Head of caudate nucleus (tissue), 42 donors: ENCODE data around the gene PTH2.
"Not testable (repeated sequence)": the region's sequence is repeated elsewhere in the genome, so short reads cannot be mapped to it uniquely, and the experiment has no call there.

ENCODE experiments used
- DNase-seq, 42 donors: peaks; one replicate each; pipeline versions ENCODE4 v3.0.0 to v3.0.0-alpha.2; 2020 to 2021; ENCODE audit warnings: mixed read lengths in 7 of 42
- intact Hi-C: fragments of 100-400 bp; cut with DNase I; formaldehyde crosslinking; loops from one replicate; pipeline ENCODE4 v1.15.0; 2022

Gene PTH2, protein sequence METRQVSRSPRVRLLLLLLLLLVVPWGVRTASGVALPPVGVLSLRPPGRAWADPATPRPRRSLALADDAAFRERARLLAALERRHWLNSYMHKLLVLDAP

DNA sequence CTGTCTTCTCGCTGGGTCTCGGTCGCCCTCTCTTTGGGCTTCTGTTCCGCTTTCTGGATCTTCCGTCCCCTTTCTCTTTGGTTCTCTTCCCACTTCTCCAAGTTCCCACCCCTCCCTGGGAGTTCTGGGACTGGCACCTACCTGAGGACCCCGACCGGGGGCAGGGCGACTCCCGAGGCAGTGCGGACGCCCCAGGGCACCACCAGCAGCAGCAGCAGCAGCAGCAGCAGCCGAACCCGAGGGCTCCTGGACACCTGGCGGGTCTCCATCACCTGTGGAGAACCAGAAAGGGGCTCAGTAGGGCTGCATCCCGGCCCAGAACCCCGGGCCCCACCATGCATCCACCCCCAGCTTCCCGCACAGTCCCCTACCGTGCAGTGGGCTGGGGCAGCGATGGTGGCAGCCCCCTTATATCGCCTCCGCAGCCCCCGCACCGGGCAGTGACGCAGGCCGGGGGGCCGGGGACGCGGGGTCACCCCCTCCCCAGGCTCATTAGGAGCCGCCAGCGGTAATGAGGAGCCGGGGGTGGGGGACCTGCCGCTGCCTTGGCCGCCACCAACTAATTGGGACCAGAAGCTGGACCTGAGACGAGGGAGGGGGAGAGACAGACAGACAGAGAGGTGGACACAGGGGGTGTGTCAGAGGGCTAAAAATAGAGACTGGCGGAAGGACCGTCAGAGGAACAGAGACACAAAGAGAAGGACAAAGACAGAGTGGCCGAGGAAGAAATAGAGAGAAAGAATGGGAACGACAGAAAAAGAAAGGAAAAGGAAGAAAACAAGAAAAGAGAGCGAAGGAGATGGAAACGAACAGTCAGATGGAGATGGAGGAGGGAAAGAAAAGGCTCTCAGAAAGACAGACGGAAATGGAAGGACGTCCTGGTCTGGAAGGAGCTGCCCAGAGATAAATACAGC lies at the start of gene PTH2:
Gene PTH2 (minus strand): TSS at position 371 of the 914 bp plus-strand sequence. CDS start 102 bp downstream, at position 269.
- no peak for DNase-seq
- intact Hi-C loops: no loop called here

DNA sequence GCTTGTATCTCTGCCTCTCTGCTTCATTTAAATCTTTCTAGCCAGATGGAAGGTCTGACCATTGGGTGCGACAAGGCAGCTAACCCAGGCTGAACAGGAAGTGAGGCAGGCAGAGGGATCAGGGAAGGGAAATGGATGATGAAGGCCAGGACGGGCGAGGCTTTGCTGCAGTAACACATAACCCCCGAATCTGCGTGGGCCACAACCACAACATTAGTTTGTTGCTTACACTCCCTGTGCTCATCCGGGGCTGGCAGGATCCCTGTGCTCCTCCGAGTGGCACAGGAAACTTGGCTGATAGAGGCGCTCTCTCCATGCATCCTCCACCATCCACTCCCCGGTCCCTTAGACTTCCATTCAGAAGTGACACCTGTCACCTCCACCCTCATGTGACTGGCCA lies 49.7 kb upstream of the PTH2 start:
- intact Hi-C loops: no loop called here
- DNase-seq: no peak

DNA sequence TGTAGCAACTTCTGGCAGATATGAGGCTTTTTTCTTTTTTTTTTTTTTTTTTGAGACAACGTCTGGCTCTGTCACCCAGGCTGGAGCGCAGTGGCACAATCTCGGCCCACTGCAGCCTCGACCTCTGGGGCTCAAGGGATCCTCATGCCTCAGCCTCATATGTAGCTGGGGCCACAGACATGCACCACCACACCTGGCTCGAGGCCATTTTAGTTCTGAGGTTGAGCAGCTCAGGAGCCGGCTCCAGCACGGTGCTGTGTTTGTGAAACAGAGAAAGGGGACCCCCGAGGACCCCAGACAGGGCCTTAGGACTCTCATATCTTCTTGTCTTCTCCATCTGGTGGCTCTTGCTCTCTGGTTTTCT lies 47.4 kb upstream of the PTH2 start:
- intact Hi-C loops: no loop called here
- no peak for DNase-seq

DNA sequence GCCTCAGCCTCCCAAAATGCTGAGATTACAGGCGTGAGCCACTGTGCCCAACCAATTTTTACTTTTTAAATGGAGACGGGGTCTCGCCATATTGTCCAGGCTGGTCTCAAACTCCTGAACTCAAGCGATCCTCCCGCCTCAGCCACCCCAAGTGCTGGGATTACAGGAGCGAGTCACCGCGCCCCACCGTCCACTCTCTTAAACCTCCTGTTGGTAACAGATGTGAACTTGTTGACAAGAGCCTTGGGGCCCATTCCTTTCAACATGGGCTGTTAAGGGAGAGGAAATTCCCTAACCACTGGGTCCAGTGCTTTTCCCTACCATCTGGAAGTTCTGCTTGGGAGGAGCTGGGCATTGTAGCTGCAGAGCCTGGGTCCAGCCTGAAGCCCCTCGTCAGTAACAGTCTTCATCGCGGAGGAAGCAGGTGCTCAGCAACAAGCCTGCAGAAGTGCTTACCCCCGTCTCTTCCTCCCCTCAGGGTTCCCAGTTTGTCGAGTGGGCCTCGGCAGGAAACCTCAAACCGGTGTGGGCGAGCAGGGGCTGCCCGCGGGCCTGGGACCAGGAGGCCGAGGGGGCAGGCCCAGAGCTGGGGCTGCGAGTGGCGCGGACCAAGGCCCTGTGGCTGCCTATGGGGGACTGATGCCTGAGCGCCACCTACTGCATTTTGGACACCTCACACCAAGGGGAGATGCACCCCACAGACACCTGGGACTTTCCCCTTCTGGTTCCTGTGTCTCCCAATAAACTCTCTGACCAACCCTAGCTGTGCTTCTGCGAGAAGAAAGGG lies 46.8 kb upstream of the PTH2 start:
- intact Hi-C loops: no loop called here
- DNase-seq: no peak

DNA sequence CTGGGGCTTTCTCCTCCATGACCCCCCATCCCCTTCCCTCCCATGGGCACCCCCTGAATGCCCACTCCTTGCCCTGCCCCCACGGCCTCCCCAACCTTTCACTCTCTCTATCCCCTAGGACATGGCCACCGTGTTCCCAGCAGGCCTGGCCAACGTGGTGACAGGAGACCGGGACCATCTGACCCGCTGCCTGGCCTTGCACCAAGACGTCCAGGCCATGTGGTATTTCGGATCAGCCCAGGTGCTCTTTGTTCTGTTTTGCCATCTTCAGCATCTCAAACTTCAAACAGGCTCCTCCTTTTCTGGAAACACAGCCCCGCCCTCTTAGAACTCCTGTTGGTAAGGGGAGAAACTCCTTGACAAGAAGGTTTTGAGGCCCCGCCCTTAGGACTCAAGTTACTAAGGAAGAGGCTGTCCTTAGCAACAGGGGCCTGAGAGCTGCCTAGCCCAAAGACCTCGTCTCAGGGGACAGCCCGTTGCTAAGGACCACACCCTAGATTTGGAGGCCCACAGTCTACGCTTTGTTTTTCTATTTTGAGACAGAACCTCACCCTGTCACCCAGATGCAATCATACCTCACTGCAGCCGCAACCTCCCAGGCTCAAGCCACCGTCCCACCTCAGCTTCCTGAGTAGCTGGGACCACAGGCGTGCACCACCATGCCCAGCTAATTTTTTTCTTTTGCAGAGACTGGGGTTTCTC lies 45.7 kb upstream of the PTH2 start:
- DNase-seq: peak in 1 of 42 donors; percentile 22
- intact Hi-C loops: no loop called here

DNA sequence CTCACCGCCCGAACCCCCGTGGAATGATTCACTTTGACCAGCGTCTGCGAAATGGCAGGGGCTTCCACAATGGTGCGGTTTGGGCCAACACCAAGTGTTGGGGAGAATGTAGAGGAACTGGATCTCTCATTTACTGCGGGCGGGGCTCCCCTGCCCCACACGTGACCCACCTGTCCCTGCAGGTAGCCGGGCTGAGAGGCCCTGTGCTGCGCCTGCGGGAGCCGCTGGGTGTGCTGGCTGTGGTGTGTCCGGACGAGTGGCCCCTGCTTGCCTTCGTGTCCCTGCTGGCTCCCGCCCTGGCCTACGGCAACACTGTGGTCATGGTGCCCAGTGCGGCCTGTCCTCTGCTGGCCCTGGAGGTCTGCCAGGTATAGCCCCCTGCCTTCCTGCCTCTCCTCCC lies 45.0 kb upstream of the PTH2 start:
- DNase-seq: no peak
- intact Hi-C loops: no loop called here

DNA sequence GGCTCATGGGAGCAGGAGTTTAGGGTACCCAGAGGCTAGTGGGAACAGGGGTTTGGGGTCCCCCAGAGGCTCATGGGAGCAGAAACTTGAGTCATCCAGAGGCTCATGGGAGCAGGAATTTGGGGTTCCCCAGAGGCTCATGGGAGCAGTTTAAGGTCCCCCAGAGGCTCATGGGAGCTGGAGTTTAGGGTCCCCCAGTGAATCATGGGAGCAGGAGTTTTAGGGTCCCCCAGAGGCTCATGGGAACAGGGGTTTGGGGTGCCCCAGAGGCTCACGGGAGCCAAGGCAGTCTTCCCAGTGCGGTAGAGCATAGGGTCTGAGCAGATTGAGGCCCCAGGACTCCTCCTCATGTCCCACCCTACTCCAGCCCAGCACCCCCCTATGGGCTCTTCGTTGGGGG lies 42.1 kb upstream of the PTH2 start:
- no peak for DNase-seq

DNA sequence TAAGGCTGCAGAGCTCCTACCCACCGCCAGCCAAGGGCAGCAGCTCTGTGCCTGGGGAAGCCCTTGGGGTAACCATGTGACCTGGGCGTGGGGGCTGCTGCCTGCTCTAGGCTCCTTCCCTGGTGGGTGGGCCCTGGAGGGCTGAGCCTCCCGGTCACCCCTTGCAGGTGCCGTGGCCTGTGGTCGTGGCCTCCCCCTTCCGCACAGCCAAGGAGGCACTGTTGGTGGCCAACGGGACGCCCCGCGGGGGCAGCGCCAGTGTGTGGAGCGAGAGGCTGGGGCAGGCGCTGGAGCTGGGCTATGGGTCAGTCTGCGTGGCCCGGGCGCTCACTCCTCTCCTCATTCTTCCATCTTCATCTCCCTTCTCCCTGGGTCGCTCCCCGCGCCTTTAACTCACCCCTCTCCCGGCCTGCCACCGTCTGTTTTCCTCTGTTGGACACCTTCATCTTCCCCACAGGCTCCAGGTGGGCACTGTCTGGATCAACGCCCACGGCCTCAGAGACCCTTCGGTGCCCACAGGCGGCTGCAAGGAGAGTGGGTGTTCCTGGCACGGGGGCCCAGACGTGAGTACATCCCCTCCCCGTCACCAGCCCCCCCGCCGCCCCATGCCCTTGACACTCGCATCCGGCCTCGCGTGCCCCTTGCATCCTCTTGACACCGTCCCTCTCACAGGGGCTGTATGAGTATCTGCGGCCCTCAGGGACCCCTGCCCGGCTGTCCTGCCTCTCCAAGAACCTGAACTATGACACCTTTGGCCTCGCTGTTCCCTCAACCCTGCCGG lies 40.9 kb upstream of the PTH2 start:
- intact Hi-C loops: no loop called here
- DNase-seq: no peak

More for the DNA sequence above, 42.1 kb upstream of the PTH2 start:
- intact Hi-C loops: no loop called here

DNA sequence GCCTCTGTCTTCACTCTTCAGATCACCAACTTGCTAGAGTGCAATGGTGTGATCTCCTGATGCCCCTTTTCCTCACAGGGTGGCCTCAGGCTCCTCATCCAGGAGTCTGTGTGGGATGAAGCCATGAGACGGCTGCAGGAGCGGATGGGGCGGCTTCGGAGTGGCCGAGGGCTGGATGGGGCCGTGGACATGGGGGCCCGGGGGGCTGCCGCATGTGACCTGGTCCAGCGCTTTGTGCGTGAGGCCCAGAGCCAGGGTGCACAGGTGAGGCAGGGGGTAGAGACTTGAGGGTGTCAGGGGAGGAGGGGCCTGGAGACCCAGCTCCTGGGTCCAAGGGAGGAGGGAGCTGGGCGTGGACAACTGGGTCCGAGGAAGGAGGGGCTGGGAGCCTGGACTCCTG lies 39.3 kb upstream of the PTH2 start:
- no peak for DNase-seq
- intact Hi-C loops: no loop called here

DNA sequence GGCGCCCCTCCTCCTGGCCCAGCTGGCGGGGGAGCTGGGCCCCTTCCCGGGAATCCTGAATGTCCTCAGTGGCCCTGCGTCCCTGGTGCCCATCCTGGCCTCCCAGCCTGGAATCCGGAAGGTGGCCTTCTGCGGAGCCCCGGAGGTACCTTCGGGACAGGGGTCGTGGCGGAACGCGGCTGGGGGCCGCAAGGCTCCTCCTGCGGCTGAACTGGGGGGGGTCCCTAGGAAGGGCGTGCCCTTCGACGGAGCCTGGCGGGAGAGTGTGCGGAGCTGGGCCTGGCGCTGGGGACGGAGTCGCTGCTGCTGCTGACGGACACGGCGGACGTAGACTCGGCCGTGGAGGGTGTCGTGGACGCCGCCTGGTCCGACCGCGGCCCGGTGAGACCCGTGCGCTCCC lies 38.4 kb upstream of the PTH2 start:
- intact Hi-C loops: no loop called here
- no peak for DNase-seq

DNA sequence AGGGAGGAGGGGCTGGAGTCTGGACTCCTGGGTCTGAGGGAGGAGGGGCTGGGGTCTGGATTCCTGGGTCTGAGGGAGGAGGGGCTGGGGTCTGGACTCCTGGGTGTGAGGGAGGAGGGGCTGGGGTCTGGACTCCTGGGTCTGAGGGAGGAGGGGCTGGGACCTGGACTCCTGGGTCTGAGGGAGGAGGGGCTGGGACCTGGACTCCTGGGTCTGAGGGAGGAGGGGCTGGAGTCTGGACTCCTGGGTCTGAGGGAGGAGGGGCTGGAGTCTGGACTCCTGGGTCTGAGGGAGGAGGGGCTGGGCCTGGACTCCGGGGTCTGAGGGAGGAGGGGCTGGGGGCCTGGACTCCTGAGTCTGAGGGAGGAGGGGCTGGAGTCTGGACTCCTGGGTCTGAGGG lies 37.9 kb upstream of the PTH2 start:
- intact Hi-C loops, DNase-seq: not testable (repeated sequence)

DNA sequence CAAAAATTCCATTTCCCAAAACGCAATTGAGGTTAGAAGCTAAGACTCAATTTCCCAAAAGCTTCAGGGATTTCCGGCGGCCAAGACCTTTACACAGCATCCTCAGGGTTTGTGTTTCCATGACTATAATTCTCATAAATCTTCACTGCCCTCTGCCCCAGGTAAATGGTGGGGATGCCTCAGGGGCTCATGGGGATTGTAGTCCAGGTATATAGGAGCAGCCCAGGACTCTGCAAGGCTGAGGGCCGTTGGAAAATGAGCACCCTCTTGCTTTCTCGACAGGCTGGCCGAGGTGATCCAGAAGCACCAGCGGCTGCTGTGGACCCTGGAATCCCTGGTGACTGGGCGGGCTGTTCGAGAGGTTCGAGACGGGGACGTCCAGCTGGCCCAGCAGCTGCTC lies 36.1 kb upstream of the PTH2 start:
- intact Hi-C loops: no loop called here
- no peak for DNase-seq

DNA sequence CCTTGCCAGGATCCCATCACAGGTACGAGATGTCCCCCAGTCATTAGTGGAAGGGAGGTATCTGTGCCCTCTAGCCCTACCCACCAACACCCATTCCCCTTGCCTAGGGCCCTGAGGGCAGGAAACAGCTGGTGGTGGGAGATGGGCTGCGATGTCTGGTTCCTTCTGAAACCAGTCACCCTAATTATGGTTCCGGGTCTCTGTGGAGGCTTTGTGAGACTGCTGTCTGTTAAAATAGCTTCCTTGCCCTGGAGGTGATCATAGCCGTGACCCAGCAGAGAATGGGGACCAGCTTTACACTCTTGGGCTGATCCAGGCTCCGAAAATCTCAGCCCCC lies 35.3 kb upstream of the PTH2 start:
- DNase-seq: no peak
- intact Hi-C loops: no loop called here

DNA sequence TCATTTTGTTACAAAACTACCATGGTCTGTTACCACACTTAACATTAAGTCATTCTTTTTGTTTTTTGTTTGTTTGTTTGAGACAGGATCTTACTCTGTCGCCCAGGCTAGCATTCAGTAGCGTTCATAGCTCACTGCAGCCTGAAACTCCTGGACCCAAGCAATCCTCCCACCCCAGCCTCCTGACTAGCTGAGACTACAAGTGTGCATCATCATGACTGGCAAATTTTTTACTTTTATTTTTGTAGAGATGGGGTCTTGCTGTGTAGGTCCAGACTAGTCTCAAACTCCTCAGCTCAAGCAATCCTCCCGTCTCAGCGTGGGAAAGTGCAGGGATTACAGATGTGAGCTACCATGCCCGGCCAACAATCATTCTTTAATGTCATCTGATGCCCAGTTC lies 33.1 kb upstream of the PTH2 start:
- intact Hi-C loops: no loop called here
- DNase-seq: no peak

DNA sequence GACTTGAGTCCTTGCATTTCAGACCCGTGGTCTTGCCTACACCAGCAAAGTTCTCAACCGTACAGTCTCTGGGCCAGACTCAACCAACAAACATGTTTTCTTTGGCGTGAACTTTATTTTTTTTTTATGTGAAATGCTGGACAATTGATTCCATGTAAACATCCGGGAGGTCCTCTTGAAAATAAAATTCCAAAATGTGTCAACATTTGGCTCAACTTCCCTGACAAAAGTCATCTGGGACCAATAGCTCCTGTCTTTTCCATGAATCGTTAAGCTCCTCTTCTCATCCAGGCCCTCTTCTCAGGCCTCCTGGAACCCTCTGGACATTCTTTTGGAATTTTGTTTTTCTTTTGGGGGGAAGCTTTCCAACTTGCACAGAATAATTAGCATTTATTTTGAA lies 32.5 kb upstream of the PTH2 start:
- intact Hi-C loops: no loop called here
- DNase-seq: no peak

DNA sequence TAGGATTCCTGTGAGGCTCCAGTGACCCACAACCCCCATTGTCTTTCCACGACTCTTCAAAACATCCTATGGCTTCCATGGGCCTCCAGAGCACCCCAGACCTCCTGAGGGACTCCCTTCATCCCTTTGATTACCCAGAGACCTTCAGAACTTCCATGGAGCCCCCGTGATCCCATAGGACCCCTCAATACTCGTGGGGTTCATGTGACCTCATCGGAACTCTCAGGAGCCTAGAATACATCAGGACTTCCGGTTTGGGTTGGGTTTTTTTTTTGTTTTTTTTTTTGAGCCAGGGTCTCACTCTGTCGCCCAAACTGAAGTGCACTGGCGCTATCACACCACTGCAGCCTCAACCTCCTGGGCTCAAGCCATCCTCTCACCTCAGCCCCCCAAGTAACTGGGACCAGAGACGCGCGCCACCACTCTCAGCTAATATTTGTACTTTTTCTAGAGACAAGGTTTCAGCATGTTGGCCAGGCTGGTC lies 30.6 kb upstream of the PTH2 start:
- intact Hi-C loops: no loop called here
- no peak for DNase-seq

DNA sequence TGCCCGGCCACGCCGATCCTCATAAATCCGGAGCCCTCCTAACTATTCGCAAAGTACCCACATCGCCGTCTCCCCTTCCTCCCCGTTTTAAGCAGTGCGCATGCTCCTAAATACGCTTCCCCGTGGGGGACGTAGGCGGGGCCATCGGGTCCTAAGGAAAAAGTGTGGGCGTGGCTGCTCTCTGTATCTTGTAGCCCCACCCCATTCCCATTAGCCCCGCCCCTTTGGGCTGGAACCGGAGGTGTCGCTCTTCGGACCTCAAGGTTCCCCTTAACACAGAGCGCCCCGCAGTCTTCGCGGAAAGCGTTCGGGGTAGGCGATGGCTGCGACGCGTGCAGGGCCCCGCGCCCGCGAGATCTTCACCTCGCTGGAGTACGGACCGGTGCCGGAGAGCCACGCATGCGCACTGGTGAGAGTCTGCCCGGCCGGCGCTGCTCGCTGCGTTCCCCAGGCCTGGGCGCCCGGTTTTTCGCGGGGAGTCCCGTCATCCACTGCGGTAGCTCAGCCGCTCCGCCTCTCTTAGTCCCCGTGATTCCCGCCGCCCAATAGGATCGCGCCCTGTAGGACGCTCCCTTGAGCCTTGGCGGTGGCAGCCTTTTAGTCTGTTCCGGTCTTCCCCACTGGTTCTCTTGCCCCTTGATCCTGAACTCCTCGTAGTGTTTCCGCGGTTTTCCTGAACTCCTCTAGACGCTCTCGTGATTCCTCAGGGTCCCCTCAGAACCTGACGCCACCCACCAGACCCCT lies 29.9 kb upstream of the PTH2 start, which contains the start of gene ALDH16A1:
Gene ALDH16A1 (plus strand): TSS at position 213 of the 744 bp plus-strand sequence. CDS start 107 bp downstream, at position 320.
- intact Hi-C loops: no loop called here
- DNase-seq: peak; percentile 98 to 100 (median 99)
